GM21737 (cell line): ENCODE measurements around the gene C3orf70.
A peak's percentile ranks its signal among the peaks of the same experiment; 100 is the strongest.

ENCODE experiments used
- ATAC-seq: cut with Tn5 transposase; IDR thresholded peaks from one replicate; pipeline ENCODE4 v1.9.1; 2021; ENCODE audit warnings: mild to moderate bottlenecking, moderate library complexity; ENCODE audit not compliant: unreplicated experiment

Gene C3orf70

GRCh38 chr3:185152410-185153170, at the start of gene C3orf70:
C3orf70 (minus strand) TSS chr3:185153060; CDS start chr3:185152823, 237 bp downstream.
- no peak for ATAC-seq

GRCh38 chr3:185200639-185201038, 47.8 kb upstream of the C3orf70 start:
- ATAC-seq, result no peak

GRCh38 chr3:185199671-185200070, 46.8 kb upstream of the C3orf70 start:
- no peak for ATAC-seq

- ATAC-seq, result no peak
These were observed 46.3 kb upstream of the C3orf70 start for GRCh38 chr3:185199206-185199605.

GRCh38 chr3:185197068-185197467, 44.2 kb upstream of the C3orf70 start:
- ATAC-seq, result no peak

GRCh38 chr3:185195652-185196051, 42.8 kb upstream of the C3orf70 start:
- no peak for ATAC-seq

GRCh38 chr3:185188816-185189215, 36.0 kb upstream of the C3orf70 start:
- ATAC-seq, result no peak

- no peak for ATAC-seq
These were observed 34.5 kb upstream of the C3orf70 start for GRCh38 chr3:185187391-185187790.

- ATAC-seq, result no peak
These were observed 24.0 kb upstream of the C3orf70 start for GRCh38 chr3:185176750-185177359.

GRCh38 chr3:185175370-185175987, 22.6 kb upstream of the C3orf70 start:
- peak; percentile 82 for ATAC-seq

GRCh38 chr3:185172086-185173049, 19.5 kb upstream of the C3orf70 start:
- ATAC-seq, result no peak

GRCh38 chr3:185164428-185165217, 11.8 kb upstream of the C3orf70 start:
- ATAC-seq, result no peak

- ATAC-seq, result no peak
These were observed 9.8 kb upstream of the C3orf70 start for GRCh38 chr3:185162634-185163033.

GRCh38 chr3:185161761-185162160, 8.9 kb upstream of the C3orf70 start:
- ATAC-seq, result no peak

GRCh38 chr3:185157347-185157746, 4.5 kb upstream of the C3orf70 start:
- ATAC-seq, result no peak

GRCh38 chr3:185155678-185156077, 2.8 kb upstream of the C3orf70 start:
- ATAC-seq, result no peak

- no peak for ATAC-seq
These were observed 1.2 kb upstream of the C3orf70 start for GRCh38 chr3:185153861-185154629.

- no peak for ATAC-seq
These were observed 411 bp upstream of the C3orf70 start for GRCh38 chr3:185153171-185153771.

GRCh38 chr3:185151964-185152409, 873 bp downstream of the C3orf70 start:
- no peak for ATAC-seq
